Chondrocyte (in vitro differentiated cells): ENCODE data around the gene DGCR6L. TPM values are rescaled to one million over a fixed set of nuclear protein-coding genes. Genes with fewer than 3 reads are reported as not detected.
"Not testable (repeated sequence)": the region's sequence is repeated elsewhere in the genome, so short reads cannot be mapped to it uniquely, and the experiment has no call there.

Experiments
- DNase-seq: peaks from one replicate; pipeline ENCODE4 v3.0.0; 2021; ENCODE audit warnings: mixed read lengths, low spot score
- H3K27ac Mint-ChIP-seq: one replicate; pipeline ENCODE4 v1.8.0; 2021; ENCODE audit warnings: mild to moderate bottlenecking, moderate library complexity, mixed read lengths; ENCODE audit not compliant: unreplicated experiment
- H3K27me3 Mint-ChIP-seq: 2 replicates; pipeline ENCODE4 v1.8.0; 2021; ENCODE audit warnings: low read depth, mixed read lengths
- H3K36me3 Mint-ChIP-seq: 2 replicates; pipeline ENCODE4 v1.8.0; 2021; ENCODE audit warnings: low read depth, mixed read lengths
- H3K4me1 Mint-ChIP-seq: 2 replicates; pipeline ENCODE4 v1.8.0; 2021; ENCODE audit warnings: low read depth, mild to moderate bottlenecking, mixed read lengths
- H3K4me3 Mint-ChIP-seq: one replicate; pipeline ENCODE4 v1.8.0; 2021; ENCODE audit warnings: mild to moderate bottlenecking, moderate library complexity, mixed read lengths; ENCODE audit not compliant: unreplicated experiment
- H3K9me3 Mint-ChIP-seq: 2 replicates; pipeline ENCODE4 v1.8.0; 2021; ENCODE audit warnings: low read depth, mixed read lengths
- total RNA-seq: library from RNA; stranded (reverse); gene quantifications from 3 replicates; pipeline ENCODE4 v1.2.1, GENCODE V29; 2021
- TF ChIP-seq, protein P1 (sequence below): fragments of 200-600 bp; sonication (generic); IDR thresholded peaks from 2 replicates; pipeline ENCODE4 v1.5.0; 2021; ENCODE audit warnings: antibody characterized with exemption, mild to moderate bottlenecking, moderate library complexity

The DGCR6L gene
- total RNA-seq, 1 donor from 2014 or later = 45.7 TPM

DNA sequence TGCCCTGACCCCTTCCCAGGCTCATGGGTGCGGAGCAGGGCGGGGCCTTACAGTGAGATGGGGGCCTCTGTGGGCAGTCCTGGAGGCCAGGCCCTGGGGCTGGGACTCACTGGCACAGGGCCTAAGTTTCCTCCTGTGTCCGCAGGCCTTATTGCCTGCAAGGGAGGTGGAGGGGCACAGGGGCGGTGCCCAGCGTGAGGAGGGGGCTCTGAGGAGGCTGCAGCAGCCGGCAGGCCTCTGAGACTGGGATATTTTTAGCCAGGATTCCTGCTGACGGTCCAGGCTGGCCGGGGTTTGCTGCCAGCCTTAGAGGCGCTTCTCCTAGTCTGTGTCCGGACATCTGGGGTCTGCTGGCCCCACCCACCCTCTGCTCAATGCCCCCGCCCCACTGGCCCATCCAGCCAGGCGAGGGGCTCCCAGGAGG is 46.1 kb downstream of the DGCR6L start:
- Mint-ChIP-seq H3K9me3 (no peaks in the 10 kb centered on the region), H3K27me3 (no peaks in the 10 kb centered on the region), H3K4me3 (no peak overlapping the region), H3K27ac (no peak overlapping the region), H3K4me1 (peaks cover 10% of the 10 kb centered on the region), H3K36me3 (no peaks in the 10 kb centered on the region)
- DNase-seq = no peak
- TF ChIP-seq, protein P1, sequence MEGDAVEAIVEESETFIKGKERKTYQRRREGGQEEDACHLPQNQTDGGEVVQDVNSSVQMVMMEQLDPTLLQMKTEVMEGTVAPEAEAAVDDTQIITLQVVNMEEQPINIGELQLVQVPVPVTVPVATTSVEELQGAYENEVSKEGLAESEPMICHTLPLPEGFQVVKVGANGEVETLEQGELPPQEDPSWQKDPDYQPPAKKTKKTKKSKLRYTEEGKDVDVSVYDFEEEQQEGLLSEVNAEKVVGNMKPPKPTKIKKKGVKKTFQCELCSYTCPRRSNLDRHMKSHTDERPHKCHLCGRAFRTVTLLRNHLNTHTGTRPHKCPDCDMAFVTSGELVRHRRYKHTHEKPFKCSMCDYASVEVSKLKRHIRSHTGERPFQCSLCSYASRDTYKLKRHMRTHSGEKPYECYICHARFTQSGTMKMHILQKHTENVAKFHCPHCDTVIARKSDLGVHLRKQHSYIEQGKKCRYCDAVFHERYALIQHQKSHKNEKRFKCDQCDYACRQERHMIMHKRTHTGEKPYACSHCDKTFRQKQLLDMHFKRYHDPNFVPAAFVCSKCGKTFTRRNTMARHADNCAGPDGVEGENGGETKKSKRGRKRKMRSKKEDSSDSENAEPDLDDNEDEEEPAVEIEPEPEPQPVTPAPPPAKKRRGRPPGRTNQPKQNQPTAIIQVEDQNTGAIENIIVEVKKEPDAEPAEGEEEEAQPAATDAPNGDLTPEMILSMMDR = no peak

- H3K4me3 Mint-ChIP-seq = no peak overlapping the region
- H3K36me3 Mint-ChIP-seq = no peaks in the 10 kb centered on the region
- H3K9me3 Mint-ChIP-seq = no peaks in the 10 kb centered on the region
- DNase-seq = no peak
- H3K27ac Mint-ChIP-seq = no peak overlapping the region
- H3K4me1 Mint-ChIP-seq = peaks cover 12% of the 10 kb centered on the region
- TF ChIP-seq, protein P1 = no peak
- H3K27me3 Mint-ChIP-seq = no peaks in the 10 kb centered on the region
These were observed 47.2 kb downstream of the DGCR6L start for GRCh38 chr22:20272700-20273099.

DNA sequence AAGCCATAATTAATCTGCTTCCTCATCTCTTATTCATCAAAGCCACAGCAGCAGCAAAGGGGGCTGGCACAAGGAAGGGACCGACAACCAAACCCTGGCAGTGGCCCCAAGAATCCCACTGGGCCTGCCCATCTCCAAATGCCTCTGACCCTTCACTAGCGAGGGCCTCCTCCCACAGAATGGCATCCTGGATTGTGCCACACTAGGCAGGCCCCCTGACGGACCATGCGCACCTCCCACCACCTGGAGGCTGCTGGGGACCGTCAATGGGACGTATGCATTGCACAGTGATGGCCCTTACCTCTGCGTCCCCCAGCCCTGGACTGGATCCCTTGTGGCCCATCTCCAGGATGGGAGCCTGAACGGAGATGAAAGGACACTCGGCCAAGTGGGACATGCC is 47.7 kb downstream of the DGCR6L start:
- Mint-ChIP-seq H3K36me3 (no peaks in the 10 kb centered on the region), H3K4me3 (no peak overlapping the region), H3K27me3 (no peaks in the 10 kb centered on the region), H3K4me1 (peaks cover 12% of the 10 kb centered on the region), H3K9me3 (no peaks in the 10 kb centered on the region), H3K27ac (no peak overlapping the region)
- DNase-seq = no peak
- TF ChIP-seq, protein P1 = no peak

DNA sequence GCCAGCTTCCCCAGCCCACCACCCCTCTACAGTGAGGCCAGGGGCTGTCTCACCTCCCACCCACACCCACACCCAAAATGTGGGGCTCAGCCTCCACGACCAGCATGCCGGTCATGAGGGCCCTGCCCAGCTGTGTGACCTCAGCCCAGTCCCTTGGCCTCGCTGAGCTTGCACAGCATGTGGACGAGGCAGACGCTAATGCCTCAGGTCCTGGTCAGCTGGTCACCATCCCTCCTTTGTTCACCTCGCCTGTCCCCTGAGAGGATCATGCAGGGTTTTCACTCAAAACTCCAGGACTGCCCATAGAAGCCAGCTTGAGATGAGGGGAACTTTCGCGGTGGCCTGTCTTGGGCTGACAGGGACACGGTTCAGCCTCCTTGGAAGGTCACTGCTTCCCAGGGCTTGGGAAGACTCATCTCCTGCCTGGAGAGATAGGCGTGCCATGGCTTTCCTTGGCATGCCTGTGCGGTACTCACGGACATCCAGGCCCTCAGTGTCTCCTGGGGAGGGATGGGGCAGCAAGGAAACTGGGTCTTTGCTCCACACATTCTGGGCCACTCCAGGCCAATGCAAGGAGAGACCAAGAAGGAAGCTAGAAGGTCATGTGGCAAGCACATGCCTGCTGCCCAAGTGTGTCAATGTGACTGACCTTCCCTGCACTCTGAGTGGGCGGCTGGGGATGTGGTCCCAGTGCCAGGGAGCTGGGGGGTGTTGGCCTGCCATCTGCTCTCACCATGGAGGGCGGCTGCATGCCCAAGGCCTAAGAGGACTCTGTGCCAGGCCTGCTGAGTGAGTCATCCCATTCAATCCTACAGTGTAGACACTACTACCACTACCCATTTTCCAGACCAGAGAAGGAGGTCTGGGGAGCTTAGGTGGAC is 48.5 kb downstream of the DGCR6L start:
- H3K4me1 Mint-ChIP-seq = peaks cover 12% of the 10 kb centered on the region
- no peak overlapping the region for H3K4me3 Mint-ChIP-seq
- DNase-seq = no peak
- no peaks in the 10 kb centered on the region for H3K36me3 Mint-ChIP-seq
- H3K27ac Mint-ChIP-seq = no peak overlapping the region
- no peaks in the 10 kb centered on the region for H3K9me3 Mint-ChIP-seq
- H3K27me3 Mint-ChIP-seq = no peaks in the 10 kb centered on the region
- TF ChIP-seq, protein P1 = no peak

DNA sequence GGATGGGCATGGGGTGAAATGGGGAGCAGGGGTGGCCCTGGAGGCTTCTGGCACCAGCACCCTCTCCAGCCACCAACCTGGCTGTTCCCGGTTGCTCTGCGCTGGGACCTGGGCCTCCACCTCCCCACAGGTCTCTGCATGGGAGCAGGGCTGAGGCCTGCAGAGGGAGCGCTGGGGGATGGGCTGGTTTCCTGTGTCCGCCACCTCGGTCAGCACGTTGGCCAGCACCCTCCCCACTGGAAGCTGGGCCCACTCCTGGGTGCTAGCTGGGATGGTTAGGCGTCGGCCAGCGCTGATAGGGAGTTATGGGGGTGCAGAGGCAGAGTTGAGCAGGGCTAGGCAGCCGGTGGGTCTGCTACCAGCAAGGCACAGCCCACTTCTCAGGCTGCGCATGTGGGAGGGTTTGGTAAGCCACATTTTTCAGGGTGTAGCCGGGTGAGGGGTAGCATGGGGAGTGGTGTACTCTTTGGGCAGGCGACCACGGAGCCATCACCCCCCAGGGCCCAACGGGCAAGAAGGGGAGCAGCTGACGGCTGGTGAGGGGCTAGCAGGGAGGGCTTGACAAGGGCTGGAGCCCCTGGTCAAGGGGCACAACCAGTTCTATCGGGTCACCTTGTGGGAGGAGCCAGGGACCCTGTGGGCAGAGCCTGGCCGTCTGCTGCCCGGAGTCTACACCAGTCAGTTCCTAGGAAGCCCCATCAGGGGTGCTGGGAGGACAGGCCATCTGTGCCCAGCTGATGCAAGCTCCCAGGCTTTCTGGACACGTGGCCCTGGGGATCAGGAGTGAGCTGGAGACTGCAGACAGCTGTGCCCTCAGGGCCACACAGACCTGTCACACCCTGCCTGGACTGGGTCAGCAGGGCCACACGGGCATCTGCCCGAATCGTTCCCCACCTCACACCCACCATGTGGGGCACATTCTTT is 49.4 kb downstream of the DGCR6L start:
- not testable (repeated sequence) for DNase-seq, H3K36me3 Mint-ChIP-seq, H3K4me3 Mint-ChIP-seq, H3K9me3 Mint-ChIP-seq, H3K27me3 Mint-ChIP-seq, H3K27ac Mint-ChIP-seq
- TF ChIP-seq, protein P1 = peak; percentile 31
- peaks cover 12% of the 10 kb centered on the region for H3K4me1 Mint-ChIP-seq

- peaks cover 12% of the 10 kb centered on the region for H3K4me1 Mint-ChIP-seq
- not testable (repeated sequence) for DNase-seq, H3K36me3 Mint-ChIP-seq, H3K4me3 Mint-ChIP-seq, H3K27me3 Mint-ChIP-seq, H3K27ac Mint-ChIP-seq, H3K9me3 Mint-ChIP-seq
These were observed 50.2 kb downstream of the DGCR6L start for GRCh38 chr22:20269673-20270072.

DNA sequence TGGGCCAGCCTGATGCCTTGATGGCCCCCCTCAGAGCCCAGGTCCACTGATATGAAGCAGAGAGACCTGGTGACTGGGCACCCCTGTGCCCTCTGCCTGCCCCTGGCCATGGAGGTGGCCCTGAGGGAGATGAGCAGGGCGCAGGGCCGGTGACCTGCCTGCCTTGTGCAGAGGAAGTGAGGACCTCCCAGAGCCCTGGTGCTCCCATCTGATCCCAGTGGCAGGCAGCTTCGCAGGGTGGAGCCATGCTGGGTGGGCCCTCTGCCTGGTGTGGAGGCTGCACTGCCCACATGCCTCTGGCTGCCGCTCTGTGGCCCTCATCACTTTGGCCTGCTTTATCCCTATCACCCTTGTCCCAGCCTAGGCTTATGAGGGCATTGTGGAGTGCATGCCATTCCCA is 50.7 kb downstream of the DGCR6L start:
- peaks cover 12% of the 10 kb centered on the region for H3K4me1 Mint-ChIP-seq
- H3K36me3 Mint-ChIP-seq, DNase-seq, H3K4me3 Mint-ChIP-seq, H3K27ac Mint-ChIP-seq, H3K27me3 Mint-ChIP-seq, H3K9me3 Mint-ChIP-seq: not testable (repeated sequence)
